Measurements from ENCODE around the gene TNS3. TPM values are rescaled to one million over a fixed set of nuclear protein-coding genes. Genes with fewer than 3 reads are reported as not detected.

TNS3 gene
- total RNA-seq, 1 donor from 2014 or later, result 30.3 TPM

GRCh38 chr7:47474211-47474936 lies 107.5 kb downstream of the TNS3 start:
- ChIA-PET CTCF (interaction anchor here (1.0 kb wide), 1 partner anchor 208 kb away, joined by 3 read pairs; no protein-coding TSS in a partner anchor), POLR2A (interaction anchor here (1.0 to 1.2 kb wide), 4 partner anchors 23 to 100 kb away, joined by 3 to 5 read pairs (median 4); no protein-coding TSS in a partner anchor)

GRCh38 chr7:47473499-47474210 lies 108.3 kb downstream of the TNS3 start:
- no peak for DNase-seq
- Mint-ChIP-seq H3K9me3 (no peaks in the 10 kb centered on the region), H3K27ac (no peak overlapping the region), H3K27me3 (no peaks in the 10 kb centered on the region), H3K4me3 (no peak overlapping the region), H3K4me1 (peaks cover 17% of the 10 kb centered on the region), H3K36me3 (ENCODE audit: low read depth) (peaks cover 14% of the 10 kb centered on the region)
- CTCF ChIA-PET, result no interaction called here
- no peak for ATAC-seq (ENCODE audit: low read depth)
- TF ChIP-seq CTCF (IDR thresholded peaks at IDR 0.05), result no peak
- POLR2A ChIA-PET, result no interaction called here
- intact Hi-C loops (cut with micrococcal nuclease), result no loop called here

More at GRCh38 chr7:47474211-47474936, 107.5 kb downstream of the TNS3 start:
- intact Hi-C loops (cut with micrococcal nuclease), result no loop called here
- Mint-ChIP-seq H3K9me3 (no peaks in the 10 kb centered on the region), H3K27ac (no peak overlapping the region), H3K4me3 (no peak overlapping the region), H3K4me1 (peaks cover 22% of the 10 kb centered on the region), H3K36me3 (ENCODE audit: low read depth) (peaks cover 14% of the 10 kb centered on the region), H3K27me3 (no peaks in the 10 kb centered on the region)
- ATAC-seq (ENCODE audit: low read depth) (no peak), DNase-seq (no peak)
- TF ChIP-seq CTCF (IDR thresholded peaks at IDR 0.05), result no peak

GRCh38 chr7:47472444-47473157 lies 109.3 kb downstream of the TNS3 start:
- H3K4me3 Mint-ChIP-seq, result no peak overlapping the region
- peaks cover 14% of the 10 kb centered on the region for H3K36me3 Mint-ChIP-seq (ENCODE audit: low read depth)
- ChIA-PET CTCF (no interaction called here), POLR2A (interaction anchor here (0.6 kb wide), 1 partner anchor 25 kb away, joined by 6 read pairs; no protein-coding TSS in a partner anchor)
- no peak for TF ChIP-seq CTCF (IDR thresholded peaks at IDR 0.05)
- ATAC-seq (ENCODE audit: low read depth) (no peak), DNase-seq (no peak)
- H3K27ac Mint-ChIP-seq, result no peak overlapping the region
- intact Hi-C loops (cut with micrococcal nuclease), result no loop called here
- H3K27me3 Mint-ChIP-seq, result no peaks in the 10 kb centered on the region
- no peaks in the 10 kb centered on the region for H3K9me3 Mint-ChIP-seq
- H3K4me1 Mint-ChIP-seq, result peaks cover 14% of the 10 kb centered on the region

- no peak for TF ChIP-seq CTCF (IDR thresholded peaks at IDR 0.05)
Measured at GRCh38 chr7:47471831-47472230, 110.1 kb downstream of the TNS3 start.

GRCh38 chr7:47471358-47471703 lies 110.6 kb downstream of the TNS3 start:
- Mint-ChIP-seq H3K27ac (no peak overlapping the region), H3K27me3 (no peaks in the 10 kb centered on the region), H3K36me3 (ENCODE audit: low read depth) (peaks cover 19% of the 10 kb centered on the region), H3K4me1 (peaks cover 9% of the 10 kb centered on the region), H3K9me3 (no peaks in the 10 kb centered on the region), H3K4me3 (no peak overlapping the region)
- TF ChIP-seq CTCF (IDR thresholded peaks at IDR 0.05), result no peak
- ChIA-PET CTCF (no interaction called here), POLR2A (no interaction called here)
- DNase-seq (no peak), ATAC-seq (ENCODE audit: low read depth) (no peak)
- intact Hi-C loops (cut with micrococcal nuclease), result no loop called here

More at GRCh38 chr7:47471831-47472230, 110.1 kb downstream of the TNS3 start:
- ATAC-seq (ENCODE audit: low read depth) (no peak), DNase-seq (no peak)
- Mint-ChIP-seq H3K27me3 (no peaks in the 10 kb centered on the region), H3K4me3 (no peak overlapping the region), H3K27ac (no peak overlapping the region), H3K36me3 (ENCODE audit: low read depth) (peaks cover 14% of the 10 kb centered on the region), H3K9me3 (no peaks in the 10 kb centered on the region), H3K4me1 (peaks cover 14% of the 10 kb centered on the region)
- intact Hi-C loops (cut with micrococcal nuclease), result no loop called here
- ChIA-PET CTCF (no interaction called here), POLR2A (interaction anchor here (0.6 kb wide), 1 partner anchor 25 kb away, joined by 6 read pairs; no protein-coding TSS in a partner anchor)

Data from activated B cell treated with CpG ODN at 0.5 μM for 24 hours (primary cell).